NCI-H1694 treated with DMSO at 0.1 percent for 48 hours (cell line): ENCODE data around the gene ZNF274.
"Not testable (repeated sequence)": the region's sequence is repeated elsewhere in the genome, so short reads cannot be mapped to it uniquely, and the experiment has no call there.

Experiments
- DNase-seq: peaks from one replicate; lab custom pipeline; 2025; lab: John Stamatoyannopoulos, UW

The ZNF274 gene

GRCh38 chr19:58182989-58183816, at the start of gene ZNF274:
Gene ZNF274 (plus strand): TSS chr19:58183061. CDS start chr19:58183966, 905 bp downstream.
- peak; percentile 80 for DNase-seq

GRCh38 chr19:58134244-58134643, 48.6 kb upstream of the ZNF274 start:
- DNase-seq, result no peak

- DNase-seq, result no peak
Observed at GRCh38 chr19:58145849-58146248, 37.0 kb upstream of the ZNF274 start.

GRCh38 chr19:58147475-58147874, 35.4 kb upstream of the ZNF274 start:
- DNase-seq, result not testable (repeated sequence)

GRCh38 chr19:58150328-58150921, 32.4 kb upstream of the ZNF274 start, which contains the start of gene ZNF329:
Gene ZNF329 (minus strand): TSS chr19:58150789. CDS start chr19:58129503, 21,286 bp downstream.
- peak; percentile 25 for DNase-seq

- no peak for DNase-seq
Observed at GRCh38 chr19:58153386-58153785, 29.5 kb upstream of the ZNF274 start.

GRCh38 chr19:58154287-58154678, 28.6 kb upstream of the ZNF274 start:
- DNase-seq, result no peak

- DNase-seq, result peak; percentile 65
Observed at GRCh38 chr19:58154679-58155648, 27.9 kb upstream of the ZNF274 start.

GRCh38 chr19:58157045-58157728, 25.7 kb upstream of the ZNF274 start:
- DNase-seq, result no peak

GRCh38 chr19:58166268-58166667, 16.6 kb upstream of the ZNF274 start:
- no peak for DNase-seq

GRCh38 chr19:58166708-58167280, 16.1 kb upstream of the ZNF274 start:
- no peak for DNase-seq

GRCh38 chr19:58170860-58171259, 12.0 kb upstream of the ZNF274 start:
- DNase-seq, result no peak

GRCh38 chr19:58181902-58182576, 822 bp upstream of the ZNF274 start:
- peak; percentile 12 for DNase-seq

- no peak for DNase-seq
Observed at GRCh38 chr19:58182577-58182988, 278 bp upstream of the ZNF274 start.

- DNase-seq, result no peak
Observed at GRCh38 chr19:58183817-58184215, 955 bp downstream of the ZNF274 start.

- no peak for DNase-seq
Observed at GRCh38 chr19:58196901-58197616, 14.2 kb downstream of the ZNF274 start.

- no peak for DNase-seq
Observed at GRCh38 chr19:58203814-58204475, 21.1 kb downstream of the ZNF274 start.

- DNase-seq, result no peak
Observed at GRCh38 chr19:58204566-58204965, 21.7 kb downstream of the ZNF274 start.

- no peak for DNase-seq
Observed at GRCh38 chr19:58209577-58209976, 26.7 kb downstream of the ZNF274 start.
